ENCODE data around the gene MYO18A.

MYO18A gene

GRCh38 chr17:29176558-29177351 lies 3.4 kb downstream of the MYO18A start (continued):
- TF ChIP-seq, protein P1, sequence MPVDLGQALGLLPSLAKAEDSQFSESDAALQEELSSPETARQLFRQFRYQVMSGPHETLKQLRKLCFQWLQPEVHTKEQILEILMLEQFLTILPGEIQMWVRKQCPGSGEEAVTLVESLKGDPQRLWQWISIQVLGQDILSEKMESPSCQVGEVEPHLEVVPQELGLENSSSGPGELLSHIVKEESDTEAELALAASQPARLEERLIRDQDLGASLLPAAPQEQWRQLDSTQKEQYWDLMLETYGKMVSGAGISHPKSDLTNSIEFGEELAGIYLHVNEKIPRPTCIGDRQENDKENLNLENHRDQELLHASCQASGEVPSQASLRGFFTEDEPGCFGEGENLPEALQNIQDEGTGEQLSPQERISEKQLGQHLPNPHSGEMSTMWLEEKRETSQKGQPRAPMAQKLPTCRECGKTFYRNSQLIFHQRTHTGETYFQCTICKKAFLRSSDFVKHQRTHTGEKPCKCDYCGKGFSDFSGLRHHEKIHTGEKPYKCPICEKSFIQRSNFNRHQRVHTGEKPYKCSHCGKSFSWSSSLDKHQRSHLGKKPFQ (tag by site-specific recombination; IDR thresholded peaks at IDR 0.05) = no peak; the same call in 1 of the 2 replicates
- TF ChIP-seq, protein P2, sequence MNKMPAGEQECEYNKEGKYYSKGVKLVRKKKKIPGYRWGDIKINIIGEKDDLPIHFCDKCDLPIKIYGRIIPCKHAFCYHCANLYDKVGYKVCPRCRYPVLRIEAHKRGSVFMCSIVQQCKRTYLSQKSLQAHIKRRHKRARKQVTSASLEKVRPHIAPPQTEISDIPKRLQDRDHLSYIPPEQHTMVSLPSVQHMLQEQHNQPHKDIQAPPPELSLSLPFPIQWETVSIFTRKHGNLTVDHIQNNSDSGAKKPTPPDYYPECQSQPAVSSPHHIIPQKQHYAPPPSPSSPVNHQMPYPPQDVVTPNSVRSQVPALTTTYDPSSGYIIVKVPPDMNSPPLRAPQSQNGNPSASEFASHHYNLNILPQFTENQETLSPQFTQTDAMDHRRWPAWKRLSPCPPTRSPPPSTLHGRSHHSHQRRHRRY (tag by site-specific recombination; IDR thresholded peaks at IDR 0.05) = no peak
- TF ChIP-seq PRDM2 (tag by site-specific recombination; IDR thresholded peaks at IDR 0.05; ENCODE audit: borderline replicate concordance) = no peak
- TF ChIP-seq ZNF664 (tag by site-specific recombination; IDR thresholded peaks at IDR 0.05) = no peak
- TF ChIP-seq ZNF626 (tag by site-specific recombination; IDR thresholded peaks at IDR 0.05) = no peak
- no peak for TF ChIP-seq ZNF518A (tag by site-specific recombination; conservative IDR thresholded peaks at IDR 0.05; ENCODE audit: low read depth)
- TF ChIP-seq REST (tag by site-specific recombination; IDR thresholded peaks at IDR 0.05) = peak; percentile 26; the same call in 1 of the 2 replicates
- TF ChIP-seq ZNF114 (tag by site-specific recombination; IDR thresholded peaks at IDR 0.05) = no peak
- TF ChIP-seq, protein P3, sequence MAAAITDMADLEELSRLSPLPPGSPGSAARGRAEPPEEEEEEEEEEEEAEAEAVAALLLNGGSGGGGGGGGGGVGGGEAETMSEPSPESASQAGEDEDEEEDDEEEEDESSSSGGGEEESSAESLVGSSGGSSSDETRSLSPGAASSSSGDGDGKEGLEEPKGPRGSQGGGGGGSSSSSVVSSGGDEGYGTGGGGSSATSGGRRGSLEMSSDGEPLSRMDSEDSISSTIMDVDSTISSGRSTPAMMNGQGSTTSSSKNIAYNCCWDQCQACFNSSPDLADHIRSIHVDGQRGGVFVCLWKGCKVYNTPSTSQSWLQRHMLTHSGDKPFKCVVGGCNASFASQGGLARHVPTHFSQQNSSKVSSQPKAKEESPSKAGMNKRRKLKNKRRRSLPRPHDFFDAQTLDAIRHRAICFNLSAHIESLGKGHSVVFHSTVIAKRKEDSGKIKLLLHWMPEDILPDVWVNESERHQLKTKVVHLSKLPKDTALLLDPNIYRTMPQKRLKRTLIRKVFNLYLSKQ (tag by site-specific recombination; IDR thresholded peaks at IDR 0.05; ENCODE audit: borderline replicate concordance) = no peak
- TF ChIP-seq ZNF501 (tag by site-specific recombination; IDR thresholded peaks at IDR 0.05) = no peak
- peak; percentile 52; the same call in 1 of the 2 replicates for TF ChIP-seq ZNF660 (tag by site-specific recombination; IDR thresholded peaks at IDR 0.05)
- no peak for TF ChIP-seq SCRT1 (tag by site-specific recombination; IDR thresholded peaks at IDR 0.05; ENCODE audit: borderline replicate concordance)
- 0 out of 2 replicates have a peak, but pooled peaks have one; percentile 12 for TF ChIP-seq ZNF596 (tag by site-specific recombination; IDR thresholded peaks at IDR 0.05)
- TF ChIP-seq ZNF404 (tag by site-specific recombination; IDR thresholded peaks at IDR 0.05) = no peak
- no peak for TF ChIP-seq ZNF433 (tag by site-specific recombination; IDR thresholded peaks at IDR 0.05; ENCODE audit: low read depth)
- TF ChIP-seq, protein P4, sequence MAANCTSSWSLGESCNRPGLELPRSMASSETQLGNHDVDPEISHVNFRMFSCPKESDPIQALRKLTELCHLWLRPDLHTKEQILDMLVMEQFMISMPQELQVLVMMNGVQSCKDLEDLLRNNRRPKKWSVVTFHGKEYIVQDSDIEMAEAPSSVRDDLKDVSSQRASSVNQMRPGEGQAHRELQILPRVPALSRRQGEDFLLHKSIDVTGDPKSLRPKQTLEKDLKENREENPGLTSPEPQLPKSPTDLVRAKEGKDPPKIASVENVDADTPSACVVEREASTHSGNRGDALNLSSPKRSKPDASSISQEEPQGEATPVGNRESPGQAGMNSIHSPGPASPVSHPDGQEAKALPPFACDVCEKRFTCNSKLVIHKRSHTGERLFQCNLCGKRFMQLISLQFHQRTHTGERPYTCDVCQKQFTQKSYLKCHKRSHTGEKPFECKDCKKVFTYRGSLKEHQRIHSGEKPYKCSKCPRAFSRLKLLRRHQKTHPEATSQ (tag by site-specific recombination; IDR thresholded peaks at IDR 0.05) = peak; percentile 54; the same call in 1 of the 2 replicates
- TF ChIP-seq ZNF707 (tag by site-specific recombination; IDR thresholded peaks at IDR 0.05) = no peak

All from HEK293 (cell line).